Activated CD4-positive, CD25-positive, alpha-beta regulatory T cell (primary cell): ENCODE data around the gene DNAH10.
A peak's percentile ranks its signal among the peaks of the same experiment; 100 is the strongest.

Source experiments
- DNase-seq, 4 experiments: peaks; one replicate each; lab custom pipeline; 2025; lab: John Stamatoyannopoulos, UW

Gene DNAH10

GRCh38 chr12:123886931-123887582, 125.0 kb downstream of the DNAH10 start:
- DNase-seq = no peak

- no peak for DNase-seq
Observed at GRCh38 chr12:123888989-123889388, 126.9 kb downstream of the DNAH10 start.

GRCh38 chr12:123889848-123890535, 127.9 kb downstream of the DNAH10 start:
- DNase-seq = no peak

GRCh38 chr12:123890536-123890902, 128.4 kb downstream of the DNAH10 start:
- no peak for DNase-seq

- DNase-seq = no peak
Observed at GRCh38 chr12:123891011-123891410, 128.9 kb downstream of the DNAH10 start.

- DNase-seq = no peak
Observed at GRCh38 chr12:123891516-123892179, 129.5 kb downstream of the DNAH10 start.

- no peak for DNase-seq
Observed at GRCh38 chr12:123892180-123892559, 130.1 kb downstream of the DNAH10 start.

GRCh38 chr12:123892853-123893252, 130.8 kb downstream of the DNAH10 start:
- no peak for DNase-seq

GRCh38 chr12:123893276-123893675, 131.2 kb downstream of the DNAH10 start:
- DNase-seq = no peak

GRCh38 chr12:123894823-123895345, 132.8 kb downstream of the DNAH10 start:
- no peak for DNase-seq

GRCh38 chr12:123895451-123895850, 133.3 kb downstream of the DNAH10 start:
- no peak for DNase-seq

- DNase-seq = no peak
Observed at GRCh38 chr12:123896767-123897166, 134.7 kb downstream of the DNAH10 start.

GRCh38 chr12:123897221-123897620, 135.1 kb downstream of the DNAH10 start:
- no peak for DNase-seq

GRCh38 chr12:123898673-123899072, 136.6 kb downstream of the DNAH10 start:
- no peak for DNase-seq

- no peak for DNase-seq
Observed at GRCh38 chr12:123899368-123899767, 137.3 kb downstream of the DNAH10 start.

- DNase-seq = no peak
Observed at GRCh38 chr12:123900871-123901376, 138.8 kb downstream of the DNAH10 start.

- no peak for DNase-seq
Observed at GRCh38 chr12:123902821-123903220, 140.7 kb downstream of the DNAH10 start.

GRCh38 chr12:123903301-123904065, 141.4 kb downstream of the DNAH10 start:
- no peak for DNase-seq

- DNase-seq = peak; percentile 11 to 57 (median 35)
Observed at GRCh38 chr12:123905319-123905925, 143.3 kb downstream of the DNAH10 start.

GRCh38 chr12:123906711-123907420, 144.8 kb downstream of the DNAH10 start:
- no peak for DNase-seq
